ENCODE measurements around the gene CROCC.

GRCh38 chr1:16980473-16981268 is 58.9 kb downstream of the CROCC start, which contains the start of gene MFAP2:
- TF ChIP-seq CTCF (IDR thresholded peaks at IDR 0.05) (no peak), POLR2A (IDR thresholded peaks at IDR 0.05) (peak in 1 of 2 donors; percentile 52), POLR2AphosphoS5 (IDR thresholded peaks at IDR 0.05; ENCODE audit: insufficient read depth in 1 of 2, low read depth in 1 of 2) (no peak)
